Activated naive CD4-positive, alpha-beta T cell treated with anti-CD3 and anti-CD28 coated beads, Interleukin-2, amount 50 U/mL, for 16 hours (primary cell): ENCODE results near the gene ROBO3.
A peak's percentile ranks its signal among the peaks of the same experiment; 100 is the strongest.

Experiments used
- DNase-seq: peaks from one replicate; pipeline ENCODE4 v3.0.0-alpha.2; 2020

ROBO3 gene

GRCh38 chr11:124875943-124876817, 10.9 kb downstream of the ROBO3 start:
- DNase-seq, result peak; percentile 83

GRCh38 chr11:124876818-124877630, 11.8 kb downstream of the ROBO3 start:
- DNase-seq, result no peak

DNA sequence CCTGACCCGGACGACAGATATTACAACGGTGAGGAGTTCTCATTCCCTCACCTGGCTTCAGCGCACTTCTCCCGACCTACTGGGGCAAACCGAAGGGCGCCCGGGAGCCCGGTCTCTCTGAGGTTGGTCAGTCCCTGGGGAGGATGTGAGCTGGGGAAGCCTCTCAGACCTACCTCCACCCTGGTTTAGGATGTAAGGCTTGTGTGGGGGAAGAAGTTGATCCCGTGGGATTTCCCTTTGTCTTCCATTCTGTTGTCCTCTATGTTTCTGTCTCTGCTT, 12.3 kb downstream of the ROBO3 start:
- DNase-seq, result no peak

GRCh38 chr11:124877910-124878758, 12.9 kb downstream of the ROBO3 start:
- DNase-seq, result no peak

DNA sequence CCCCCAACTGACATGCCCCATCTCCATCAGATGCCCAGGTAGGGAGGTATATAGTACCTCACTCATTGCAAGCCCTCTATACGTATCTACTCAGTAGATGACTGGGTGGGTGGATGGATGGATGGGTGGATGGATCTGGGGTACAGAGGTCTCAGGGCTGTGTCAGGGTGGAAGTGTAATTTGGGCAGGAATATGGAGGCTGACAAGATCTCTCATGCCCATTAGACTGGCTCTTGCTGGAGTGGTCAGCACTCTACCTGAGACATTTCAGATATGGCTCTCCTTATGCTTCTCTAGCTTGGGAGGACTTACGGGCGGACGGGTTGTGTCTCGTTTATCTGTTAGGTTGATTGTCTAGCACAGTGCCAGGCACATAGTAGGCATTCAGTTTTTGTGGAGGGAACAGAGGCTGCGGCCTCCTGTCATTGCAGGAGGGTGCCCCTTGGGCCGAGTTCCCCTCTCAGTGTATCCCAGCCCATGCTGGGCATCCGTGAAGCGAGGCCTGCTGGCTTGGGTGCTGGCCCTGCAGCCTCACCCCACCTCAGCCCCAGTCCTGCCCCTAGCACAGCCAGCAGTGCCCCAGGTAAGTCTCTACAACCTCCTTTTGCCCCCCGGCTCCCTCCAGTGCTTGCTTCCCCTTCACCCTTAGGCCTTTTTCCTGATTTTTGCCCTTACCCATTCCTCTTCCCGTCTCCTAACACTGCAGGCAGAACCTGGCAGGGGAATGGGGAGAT, 13.7 kb downstream of the ROBO3 start:
- no peak for DNase-seq

DNA sequence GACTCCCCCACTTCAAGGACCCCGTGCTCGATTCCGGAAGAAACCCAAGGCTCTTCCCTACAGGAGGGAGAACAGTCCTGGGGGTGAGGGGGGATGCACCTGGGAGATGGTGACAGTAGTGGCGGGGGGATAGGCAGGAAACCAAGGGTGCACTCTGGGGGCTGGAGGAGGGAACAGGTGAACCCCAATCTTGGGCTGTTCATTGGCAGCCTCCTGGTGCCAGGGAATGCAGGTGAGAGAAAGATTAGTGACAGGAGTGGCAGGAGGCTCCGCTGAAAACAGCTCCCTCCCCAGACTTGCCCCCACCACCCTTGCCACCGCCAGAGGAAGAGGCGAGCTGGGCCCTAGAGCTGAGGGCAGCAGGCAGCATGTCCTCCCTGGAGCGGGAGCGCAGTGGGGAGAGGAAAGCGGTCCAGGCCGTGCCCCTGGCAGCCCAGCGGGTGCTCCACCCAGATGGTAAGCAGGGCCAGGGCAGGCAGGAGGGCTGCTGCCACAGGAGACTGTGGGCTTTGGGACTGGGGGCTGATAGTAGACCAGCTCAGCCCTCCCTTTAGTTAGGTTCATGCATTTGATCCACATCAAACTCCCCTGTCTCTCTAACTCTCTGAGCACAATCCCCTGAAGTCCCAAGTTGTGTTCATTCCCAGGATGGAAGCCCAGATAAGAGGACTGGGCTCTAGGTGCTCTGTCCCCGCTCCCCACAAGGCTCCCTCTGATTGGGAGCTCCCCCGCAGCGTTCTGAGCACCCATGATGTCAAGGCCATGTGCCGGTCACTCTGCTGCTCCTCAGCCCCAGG, 14.5 kb downstream of the ROBO3 start:
- DNase-seq, result no peak

DNA sequence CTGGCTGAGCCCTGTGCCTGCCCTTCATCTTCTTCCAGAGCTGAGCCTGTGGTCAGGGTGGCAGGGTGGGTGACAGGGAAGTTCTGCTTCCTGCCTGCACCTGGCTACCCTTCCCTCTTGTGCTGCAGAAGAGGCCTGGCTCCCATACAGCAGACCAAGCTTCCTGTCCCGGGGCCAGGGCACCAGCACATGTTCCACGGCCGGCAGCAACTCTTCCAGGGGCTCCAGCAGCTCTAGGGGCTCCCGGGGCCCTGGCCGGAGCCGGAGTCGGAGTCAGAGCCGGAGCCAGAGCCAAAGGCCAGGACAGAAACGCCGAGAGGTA, 15.0 kb downstream of the ROBO3 start:
- DNase-seq, result no peak

- no peak for DNase-seq
These were observed 15.7 kb downstream of the ROBO3 start for GRCh38 chr11:124880958-124881357.

- DNase-seq, result no peak
These were observed 17.3 kb downstream of the ROBO3 start for GRCh38 chr11:124882339-124883071.

GRCh38 chr11:124884340-124884739, 19.1 kb downstream of the ROBO3 start:
- no peak for DNase-seq

- DNase-seq, result no peak
These were observed 19.7 kb downstream of the ROBO3 start for GRCh38 chr11:124884869-124885479.

DNA sequence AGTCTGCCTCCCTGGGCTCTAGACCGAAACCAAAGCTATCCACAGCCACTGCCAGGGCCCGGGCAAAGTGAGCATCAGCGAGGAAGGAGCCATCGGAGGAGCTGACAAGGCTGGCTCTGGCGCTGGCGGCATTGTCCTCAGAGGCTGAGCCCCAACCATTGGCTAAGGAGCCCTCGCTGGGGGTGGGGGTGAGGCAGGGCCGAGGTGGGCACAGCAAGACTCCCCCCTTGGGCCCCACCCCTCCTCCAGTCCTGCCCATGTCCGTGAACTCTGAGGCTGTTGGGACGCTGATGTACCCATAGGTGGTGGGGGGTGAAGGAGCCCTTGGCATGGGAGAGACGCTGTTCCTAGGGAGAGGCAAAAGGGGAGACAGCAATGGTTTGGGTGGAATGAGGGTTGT, 21.2 kb downstream of the ROBO3 start:
- no peak for DNase-seq

GRCh38 chr11:124886978-124887666, 21.9 kb downstream of the ROBO3 start:
- DNase-seq, result no peak

GRCh38 chr11:124887667-124888013, 22.4 kb downstream of the ROBO3 start:
- no peak for DNase-seq

- DNase-seq, result no peak
These were observed 24.2 kb downstream of the ROBO3 start for GRCh38 chr11:124889191-124890091.

DNA sequence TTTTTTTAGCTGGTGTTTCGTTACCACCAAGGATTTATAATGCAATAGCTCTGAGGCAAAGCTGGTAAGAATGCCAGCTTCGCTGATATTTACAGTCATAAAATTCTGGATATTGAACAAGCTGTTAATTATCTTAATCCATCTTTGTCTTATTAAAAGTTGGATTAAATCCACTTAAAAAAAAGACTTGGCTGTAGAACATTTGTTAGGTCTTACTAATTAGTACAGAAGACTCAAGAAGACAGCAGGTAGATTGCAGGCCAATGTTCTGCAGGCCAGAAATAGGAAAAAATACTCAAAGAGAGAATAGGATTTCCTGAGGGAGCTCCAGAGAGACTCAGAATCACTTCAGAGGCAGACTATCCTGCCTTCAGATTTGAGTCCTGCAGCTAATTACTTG, 24.9 kb downstream of the ROBO3 start:
- no peak for DNase-seq

DNA sequence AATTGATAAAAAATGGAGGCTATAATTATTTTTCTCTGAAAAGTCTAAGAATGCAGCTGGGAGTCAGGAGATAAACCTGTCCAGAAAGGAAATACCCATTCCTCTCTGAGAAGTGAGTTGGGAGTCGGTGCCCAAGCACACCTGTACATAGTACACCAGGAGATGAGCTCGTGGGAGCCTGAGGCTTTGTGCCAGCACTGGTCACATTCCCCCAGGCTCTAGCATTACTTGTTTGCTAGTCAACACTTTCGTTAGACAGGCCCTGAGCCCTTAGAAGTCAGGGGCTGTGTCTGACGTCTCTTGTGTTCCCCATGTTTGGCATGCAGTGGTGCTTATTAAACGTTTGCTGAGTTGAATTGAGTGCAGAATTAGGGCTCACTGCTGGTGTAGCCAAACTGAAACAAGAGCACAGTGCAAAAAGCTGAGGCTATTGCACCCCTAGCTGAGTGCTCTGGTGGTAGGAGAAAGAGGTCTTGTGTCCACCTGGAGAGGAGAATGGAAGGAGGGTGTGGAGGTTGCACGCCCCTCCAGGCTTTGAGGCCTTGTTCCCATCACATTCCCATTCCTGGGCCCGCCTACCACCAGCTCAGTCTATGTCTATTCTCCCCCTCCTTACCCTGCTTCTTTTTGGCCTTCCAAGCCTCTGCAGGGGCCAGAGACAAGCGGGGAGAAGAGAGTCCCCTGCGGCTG, 25.6 kb downstream of the ROBO3 start:
- no peak for DNase-seq

DNA sequence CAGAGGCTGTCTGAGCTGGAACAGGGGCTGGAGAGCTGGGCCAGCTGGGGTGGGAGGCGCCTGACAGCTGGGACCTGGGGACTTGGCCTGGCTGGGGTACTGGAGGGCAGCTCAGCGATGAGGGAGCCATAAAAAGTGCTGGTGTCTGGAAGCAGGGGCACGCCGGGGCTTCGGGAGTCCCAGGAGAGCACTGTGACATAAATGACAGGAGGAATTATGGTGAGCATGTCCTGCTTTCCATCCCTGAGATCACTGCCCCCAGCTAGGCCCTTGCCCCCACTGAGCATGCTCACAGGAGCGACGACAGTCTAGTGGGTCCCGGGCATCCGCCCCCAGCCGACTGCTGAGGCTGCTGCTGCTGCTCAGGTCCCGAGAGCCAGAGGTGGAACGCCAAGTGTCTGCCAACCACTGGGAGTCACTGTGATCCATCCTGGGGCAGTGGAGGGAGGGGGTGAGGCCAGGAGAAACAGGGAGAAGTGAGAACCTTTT, 26.2 kb downstream of the ROBO3 start:
- no peak for DNase-seq
